HG03108 (cell line): ENCODE results near the gene TMEM238.

ENCODE experiments used
- ATAC-seq: cut with Tn5 transposase; IDR thresholded peaks from one replicate; pipeline ENCODE4 v1.9.1; 2021; ENCODE audit warnings: moderate library complexity; ENCODE audit not compliant: unreplicated experiment

The TMEM238 gene

DNA sequence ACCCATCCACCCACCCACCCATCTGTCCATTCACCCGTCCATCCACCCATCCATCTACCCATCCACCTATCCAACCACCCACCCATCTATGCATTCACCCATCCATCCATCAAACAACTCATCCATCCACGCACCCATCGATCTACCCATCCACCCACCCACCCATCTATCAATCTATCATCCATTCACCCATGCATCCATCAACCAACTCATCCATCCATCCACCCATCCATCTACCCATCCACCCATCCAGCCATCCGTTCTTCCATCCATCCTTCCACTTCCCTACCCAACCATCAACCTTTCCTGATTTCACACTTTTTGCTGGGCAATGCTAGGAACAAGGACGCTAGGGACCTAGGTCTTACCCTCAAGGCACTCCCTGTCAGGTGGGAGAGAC, 2.1 kb downstream of the TMEM238 start:
- ATAC-seq, result no peak

DNA sequence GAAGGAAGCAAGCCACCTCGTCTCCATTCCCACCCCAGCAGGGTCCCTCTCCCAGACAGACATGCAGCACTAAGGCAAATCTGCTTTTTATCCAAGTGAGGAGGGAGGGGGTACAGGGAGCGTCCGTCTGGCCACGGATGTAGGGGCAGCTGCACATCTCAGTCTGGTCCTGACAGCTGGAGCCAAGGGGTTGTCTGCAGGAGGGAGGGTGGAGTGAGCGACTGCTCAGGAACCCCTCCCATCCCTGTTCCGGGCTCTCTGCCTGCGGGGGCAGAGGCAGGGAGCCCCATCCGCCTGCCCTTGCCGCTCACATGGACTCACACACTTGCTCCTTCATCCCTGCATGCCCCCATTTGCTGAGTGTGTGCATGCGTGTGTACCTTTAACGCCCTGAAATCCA, 4.9 kb downstream of the TMEM238 start:
- no peak for ATAC-seq

DNA sequence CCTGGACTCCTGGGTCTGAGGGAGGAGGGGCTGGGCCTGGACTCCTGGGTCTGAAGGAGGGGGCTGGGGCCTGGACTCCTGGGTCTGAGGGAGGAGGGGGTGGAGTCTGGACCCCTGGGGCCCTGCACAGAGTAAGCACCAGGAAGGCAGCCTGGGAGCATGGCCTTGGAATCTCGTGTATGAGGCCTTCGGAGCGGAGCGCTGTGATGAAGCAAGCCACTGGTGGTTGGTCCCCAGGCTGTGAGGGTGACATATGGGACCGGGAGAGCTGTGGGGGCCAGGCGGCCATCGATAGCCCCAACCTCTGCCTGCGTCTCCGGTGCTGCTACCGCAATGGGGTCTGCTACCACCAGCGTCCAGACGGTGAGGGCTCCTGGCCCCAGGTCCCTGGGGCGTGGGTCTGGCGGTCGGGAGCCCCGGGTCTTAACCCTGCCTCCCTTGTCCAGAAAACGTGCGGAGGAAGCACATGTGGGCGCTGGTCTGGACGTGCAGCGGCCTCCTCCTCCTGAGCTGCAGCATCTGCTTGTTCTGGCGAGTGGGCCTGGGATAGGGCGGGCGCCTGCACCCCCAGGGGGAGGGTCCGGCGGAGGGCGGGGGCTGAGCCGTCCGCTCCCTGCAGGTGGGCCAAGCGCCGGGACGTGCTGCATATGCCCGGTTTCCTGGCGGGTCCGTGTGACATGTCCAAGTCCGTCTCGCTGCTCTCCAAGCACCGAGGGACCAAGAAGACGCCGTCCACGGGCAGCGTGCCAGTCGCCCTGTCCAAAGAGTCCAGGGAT, 6.5 kb downstream of the TMEM238 start:
- no peak for ATAC-seq

DNA sequence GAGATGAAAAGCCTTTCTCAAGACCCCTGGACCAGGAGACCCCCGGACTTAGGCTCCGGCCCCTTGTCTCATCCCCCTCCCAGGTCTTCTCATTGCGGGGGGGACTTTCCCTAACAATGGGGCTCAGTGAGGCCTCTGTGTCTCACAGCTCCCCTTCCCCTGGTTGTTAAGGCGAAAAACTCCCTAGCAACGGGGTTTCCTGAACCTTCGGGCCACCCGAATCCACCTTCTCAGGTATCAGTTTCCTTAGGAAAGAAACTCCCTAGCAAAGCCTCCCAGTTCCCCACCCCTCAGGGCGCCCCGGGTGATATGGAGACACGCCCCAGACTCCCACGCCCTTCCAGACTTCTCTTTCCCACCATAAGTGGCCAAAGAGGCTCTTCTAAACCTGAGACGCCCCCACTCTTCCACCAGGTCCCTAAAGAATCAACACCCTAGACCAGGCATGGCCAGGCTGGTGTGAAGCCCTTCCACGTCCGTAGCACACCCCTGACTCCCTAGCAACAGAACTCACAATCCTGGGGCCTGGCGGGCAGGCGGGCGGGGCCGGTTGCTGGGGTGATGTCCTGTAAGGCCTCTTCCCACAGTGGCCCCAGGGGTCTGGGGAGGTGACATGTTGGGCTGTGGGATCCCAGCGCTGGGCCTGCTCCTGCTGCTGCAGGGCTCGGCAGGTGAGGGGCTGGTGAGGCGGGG, 7.7 kb downstream of the TMEM238 start, which contains the start of gene TMEM190:
TMEM190 (plus strand) TSS at position 586 of the 693 bp plus-strand sequence; CDS start at position 614, 28 bp downstream.
- ATAC-seq, result no peak

- ATAC-seq, result no peak
These were observed 9.9 kb downstream of the TMEM238 start for GRCh38 chr19:55373993-55374757.

GRCh38 chr19:55373306-55373992, 10.6 kb downstream of the TMEM238 start:
- ATAC-seq, result no peak

GRCh38 chr19:55372316-55373081, 11.6 kb downstream of the TMEM238 start:
- ATAC-seq, result no peak

DNA sequence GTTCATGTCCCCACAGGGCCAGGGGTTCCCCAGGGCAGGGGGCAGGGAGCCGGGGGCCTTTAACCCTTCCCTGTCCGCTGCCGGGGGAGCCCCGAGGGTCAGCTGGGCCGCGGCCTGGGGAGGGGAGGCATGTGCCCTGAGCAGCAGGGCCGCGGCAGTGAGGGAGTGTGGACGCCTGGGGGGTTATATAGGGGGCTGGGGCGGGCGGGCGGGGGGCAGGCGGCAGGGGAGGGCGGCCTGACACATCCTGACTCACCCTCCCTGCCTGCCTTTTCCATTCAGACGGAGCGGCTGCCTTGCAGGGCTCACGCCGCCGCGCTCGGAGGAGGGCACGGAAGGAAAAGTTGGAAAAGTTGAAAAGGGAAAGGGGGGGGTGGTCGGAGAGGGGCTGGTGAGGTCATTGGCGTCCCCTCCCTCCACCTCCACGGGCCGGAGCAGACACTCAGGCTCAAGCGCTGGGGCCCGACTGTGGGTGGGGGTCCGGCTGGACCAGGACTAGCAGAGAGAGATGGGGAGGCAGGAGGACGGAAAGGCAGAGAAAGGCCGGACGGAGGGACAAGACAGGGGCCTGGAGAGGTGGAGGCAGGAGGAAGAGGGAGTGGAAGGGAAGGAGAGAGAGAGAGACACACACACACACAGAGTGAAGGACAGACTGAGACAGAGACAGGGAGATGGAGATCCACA, 13.6 kb downstream of the TMEM238 start, which contains the start of gene IL11:
IL11 (minus strand) TSS at position 159 of the 684 bp plus-strand sequence; CDS start at position 6, 153 bp downstream.
- no peak for ATAC-seq

DNA sequence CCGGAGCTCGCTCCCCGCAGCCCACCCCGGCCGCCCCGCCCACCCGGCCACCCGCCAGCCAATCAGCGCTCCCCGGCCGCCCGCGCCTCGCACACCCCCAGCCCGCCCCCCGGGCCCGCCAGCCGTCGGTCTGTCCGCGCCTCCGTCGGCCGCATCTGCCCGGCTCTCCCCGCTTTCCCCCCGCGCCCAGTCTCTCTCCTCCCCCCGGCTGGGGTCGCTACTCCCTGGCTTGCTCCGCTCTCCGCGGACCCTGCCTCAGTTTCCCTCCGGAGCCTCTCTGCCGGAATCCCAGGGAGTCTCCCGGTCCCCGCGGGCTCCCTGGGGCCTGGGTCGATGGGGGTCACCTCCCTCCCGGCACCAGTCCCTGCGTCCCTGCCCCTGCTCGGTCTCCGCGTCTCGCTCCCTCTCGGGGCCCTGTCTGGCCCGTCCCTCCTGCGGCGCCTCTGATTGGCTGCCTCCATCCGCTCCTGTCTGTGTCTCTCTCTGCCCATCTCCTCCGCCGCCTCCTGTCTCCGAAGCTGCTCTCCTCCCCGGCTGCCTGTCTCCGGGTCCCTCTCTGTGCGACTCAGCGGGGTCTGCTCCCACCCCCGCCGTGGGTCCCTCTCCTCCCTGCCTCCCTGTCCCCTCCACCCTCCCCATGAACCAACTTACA, 14.3 kb downstream of the TMEM238 start:
- no peak for ATAC-seq

- no peak for ATAC-seq
These were observed 15.2 kb downstream of the TMEM238 start for GRCh38 chr19:55368701-55369563.

DNA sequence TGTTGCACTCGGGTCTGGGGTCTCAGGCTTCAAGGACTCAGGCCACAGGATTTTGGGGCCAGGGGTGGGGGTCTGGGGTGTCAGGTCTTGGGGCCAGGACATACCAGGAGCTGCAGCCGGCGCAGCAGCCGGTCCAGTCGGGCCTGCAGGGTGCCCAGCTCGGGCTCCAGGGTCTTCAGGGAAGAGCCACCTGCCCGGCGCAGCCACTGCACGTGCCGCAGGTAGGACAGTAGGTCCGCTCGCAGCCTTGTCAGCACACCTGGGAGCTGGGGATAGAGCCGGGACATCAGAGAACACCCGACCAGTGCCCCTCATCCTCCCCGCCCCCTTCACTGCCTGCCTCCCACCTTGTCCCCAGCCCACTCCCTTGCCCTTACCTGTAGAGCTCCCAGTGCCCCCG, 16.0 kb downstream of the TMEM238 start:
- no peak for ATAC-seq

GRCh38 chr19:55366790-55367189, 17.3 kb downstream of the TMEM238 start:
- ATAC-seq, result no peak

GRCh38 chr19:55365964-55366363, 18.1 kb downstream of the TMEM238 start:
- no peak for ATAC-seq

- no peak for ATAC-seq
These were observed 18.8 kb downstream of the TMEM238 start for GRCh38 chr19:55365245-55365644.

GRCh38 chr19:55362990-55363716, 20.9 kb downstream of the TMEM238 start, which contains the start of gene GARIN5B:
Gene GARIN5B (minus strand): TSS chr19:55363260. CDS start chr19:55363066, 194 bp downstream.
- ATAC-seq, result no peak

DNA sequence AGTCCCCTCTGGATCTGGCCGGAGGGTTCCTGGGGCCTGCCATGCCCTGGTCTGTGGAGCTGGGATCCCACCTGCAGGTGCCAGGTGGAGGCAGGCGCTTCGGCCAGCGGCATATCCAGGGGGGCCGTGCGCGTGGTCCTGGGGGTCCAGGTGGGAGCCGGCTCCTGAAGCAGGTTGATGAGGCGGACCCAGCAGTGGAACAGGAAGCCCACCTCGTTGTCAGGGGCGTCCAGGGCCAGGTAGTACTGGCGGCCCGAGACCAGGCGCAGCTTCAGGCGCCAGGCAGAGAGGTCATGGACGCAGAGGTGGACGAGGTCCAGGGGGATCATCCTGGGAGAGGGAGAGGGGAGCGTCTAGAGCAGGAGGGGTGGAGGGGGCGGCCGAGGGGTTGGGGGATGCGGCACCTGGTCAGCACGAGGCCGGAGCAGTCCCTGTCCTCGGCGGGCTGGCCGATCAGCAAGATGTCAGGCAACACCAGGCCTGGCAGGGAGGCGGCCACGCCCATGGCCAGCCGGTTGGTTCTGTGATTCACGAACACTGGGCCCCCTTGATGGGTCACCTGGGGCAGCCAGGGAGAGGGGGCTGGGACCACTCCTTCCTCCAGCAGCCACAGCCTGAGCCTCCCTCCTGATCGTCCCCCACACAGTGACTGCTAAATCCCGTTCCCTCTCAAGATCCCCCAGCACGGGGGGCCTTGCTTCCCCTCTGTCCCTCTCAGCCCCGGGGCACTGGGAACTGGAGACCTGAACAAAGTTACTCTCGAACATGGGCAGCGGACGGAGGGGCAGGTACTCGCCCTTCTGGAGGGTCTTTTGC, 21.7 kb downstream of the TMEM238 start:
- ATAC-seq, result no peak
